Esophagus muscularis mucosa (tissue), 4 donors: ENCODE data around the gene GLIS1.

Source experiments
- CTCF ChIP-seq, 3 experiments: fragments of 200-600 bp in 2 of 3; fragments of 450-650 bp in 1 of 3; sonication (generic) in 2 of 3; IDR thresholded peaks; one replicate each; pipeline ENCODE4 v1.5.1; 2017 to 2019; ENCODE audit warnings: antibody characterized with exemption in 3 of 3, mild to moderate bottlenecking in 2 of 3, moderate library complexity in 1 of 3
- EP300 ChIP-seq: sonication (generic); formaldehyde crosslinking; IDR thresholded peaks from one replicate; pipeline ENCODE4 v1.6.1; 2017; ENCODE audit warnings: antibody characterized with exemption
- POLR2A ChIP-seq: fragments of 450-650 bp; IDR thresholded peaks from one replicate; pipeline ENCODE4 v1.6.1; 2017; ENCODE audit warnings: antibody characterized with exemption, moderate library complexity, mild to moderate bottlenecking, low read depth
- POLR2AphosphoS5 ChIP-seq, 2 donors: sonication (generic); formaldehyde crosslinking; IDR thresholded peaks; one replicate each; pipeline ENCODE4 v1.6.1; 2017; ENCODE audit warnings: antibody characterized with exemption in 2 of 2

DNA sequence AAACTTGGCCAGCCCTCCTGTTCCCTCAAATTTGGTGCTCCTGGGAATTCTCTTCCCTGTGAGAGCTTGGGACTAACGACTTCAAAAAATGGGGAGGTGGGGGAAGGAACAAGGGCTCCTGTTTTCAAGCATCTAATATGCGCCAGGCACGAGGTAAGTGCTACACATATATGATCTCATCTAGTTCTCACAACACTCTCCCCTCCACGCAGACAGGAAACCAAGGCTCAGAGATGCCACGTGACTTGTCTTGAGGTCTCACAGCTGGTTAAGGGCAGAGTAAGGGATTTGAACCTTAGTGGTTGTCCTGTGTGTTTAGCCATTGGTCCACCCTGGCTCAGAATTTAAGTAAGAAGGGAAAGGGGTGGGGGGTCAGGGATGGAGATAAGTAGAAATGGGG, 153.8 kb downstream of the GLIS1 start:
- TF ChIP-seq POLR2A (no peak), CTCF (IDR thresholded peaks at IDR 0.05) (no peak), POLR2AphosphoS5 (IDR thresholded peaks at IDR 0.05) (no peak), EP300 (no peak)
